WTC11 (cell line): ENCODE results near the gene UBXN4. TPM values are rescaled to one million over a fixed set of nuclear protein-coding genes. Genes with fewer than 3 reads are reported as not detected.

Experiments
- ATAC-seq: fragments of 200-7000 bp; cut with Tn5 transposase; 2 replicates; pipeline ENCODE4 v1.10.0; 2021; ENCODE audit warnings: mild to moderate bottlenecking, moderate library complexity
- CTCF ChIA-PET: fragments of 300-600 bp; sonication (Branson Sonifier 250); formaldehyde crosslinking; loops from one replicate; lab custom pipeline; 2021; ENCODE audit warnings: antibody characterized with exemption; lab: Charles Lee
- POLR2A ChIA-PET: fragments of 350-600 bp; sonication (Branson Sonifier 250); formaldehyde crosslinking; loops from one replicate; lab custom pipeline; 2021; ENCODE audit warnings: antibody characterized with exemption; lab: Charles Lee
- DNase-seq: peaks from one replicate; pipeline ENCODE4 v3.0.0; 2021; ENCODE audit warnings: low spot score
- H3K27ac Mint-ChIP-seq: 2 replicates; pipeline ENCODE4 v1.8.0; 2021; ENCODE audit warnings: mixed read lengths
- H3K27me3 Mint-ChIP-seq: 2 replicates; pipeline ENCODE4 v1.8.0; 2021; ENCODE audit warnings: low read depth, mild to moderate bottlenecking, moderate library complexity, mixed read lengths
- H3K36me3 Mint-ChIP-seq: 2 replicates; pipeline ENCODE4 v1.8.0; 2021; ENCODE audit warnings: mixed read lengths
- H3K4me1 Mint-ChIP-seq: 2 replicates; pipeline ENCODE4 v1.8.0; 2022; ENCODE audit warnings: mixed read lengths
- H3K4me3 Mint-ChIP-seq: 2 replicates; pipeline ENCODE4 v1.8.0; 2021; ENCODE audit warnings: mild to moderate bottlenecking, moderate library complexity, mixed read lengths
- H3K9me3 Mint-ChIP-seq: 2 replicates; pipeline ENCODE4 v1.8.0; 2021; ENCODE audit warnings: mixed read lengths
- ATF2 ChIP-seq: sonication (generic); formaldehyde crosslinking; IDR thresholded peaks from 2 replicates; pipeline ENCODE4 v1.8.1; 2022; ENCODE audit warnings: low read depth, missing genetic modification reagents, borderline replicate concordance
- ATF3 ChIP-seq: sonication (generic); formaldehyde crosslinking; conservative IDR thresholded peaks from 2 replicates; pipeline ENCODE4 v1.8.1; 2022; ENCODE audit warnings: mild to moderate bottlenecking, missing genetic modification reagents
- CBFB ChIP-seq: sonication (generic); formaldehyde crosslinking; IDR thresholded peaks from 2 replicates; pipeline ENCODE4 v1.8.1; 2022; ENCODE audit warnings: mild to moderate bottlenecking, low read depth, missing genetic modification reagents
- CREM ChIP-seq: sonication (generic); formaldehyde crosslinking; IDR thresholded peaks from 2 replicates; pipeline ENCODE4 v1.8.1; 2022; ENCODE audit warnings: mild to moderate bottlenecking, missing genetic modification reagents, moderate library complexity
- E2F4 ChIP-seq: sonication (generic); formaldehyde crosslinking; IDR thresholded peaks from 2 replicates; pipeline ENCODE4 v1.8.1; 2022; ENCODE audit warnings: low read depth, mild to moderate bottlenecking, moderate library complexity, missing genetic modification reagents, borderline replicate concordance
- E2F5 ChIP-seq: sonication (generic); formaldehyde crosslinking; IDR thresholded peaks from 2 replicates; pipeline ENCODE4 v1.8.1; 2022; ENCODE audit warnings: mild to moderate bottlenecking, moderate library complexity, missing genetic modification reagents
- EMX1 ChIP-seq: fragments of 250-450 bp; sonication (Bioruptor Pico); IDR thresholded peaks from 2 replicates; pipeline ENCODE4 v1.8.0; 2021; ENCODE audit warnings: mild to moderate bottlenecking
- ETV6 ChIP-seq: sonication (generic); formaldehyde crosslinking; IDR thresholded peaks from 2 replicates; pipeline ENCODE4 v1.8.1; 2022; ENCODE audit warnings: mild to moderate bottlenecking, missing genetic modification reagents
- FOXJ3 ChIP-seq: sonication (generic); formaldehyde crosslinking; IDR thresholded peaks from 2 replicates; pipeline ENCODE4 v1.9.0; 2021; ENCODE audit warnings: missing genetic modification reagents, mild to moderate bottlenecking, borderline replicate concordance
- FOXP1 ChIP-seq: sonication (generic); formaldehyde crosslinking; IDR thresholded peaks from 2 replicates; pipeline ENCODE4 v1.8.0; 2022; ENCODE audit warnings: missing genetic modification reagents, mild to moderate bottlenecking, moderate library complexity, borderline replicate concordance
- HMGA2 ChIP-seq: fragments of 250-450 bp; sonication (Bioruptor Pico); IDR thresholded peaks from 2 replicates; pipeline ENCODE4 v1.4.0; 2021; ENCODE audit warnings: mild to moderate bottlenecking, moderate library complexity
- HMGXB4 ChIP-seq: sonication (generic); formaldehyde crosslinking; IDR thresholded peaks from 2 replicates; pipeline ENCODE4 v1.8.1; 2023; ENCODE audit warnings: mild to moderate bottlenecking, moderate library complexity, missing genetic modification reagents
- MLX ChIP-seq: sonication (generic); formaldehyde crosslinking; IDR thresholded peaks from 2 replicates; pipeline ENCODE4 v1.8.1; 2023; ENCODE audit warnings: mild to moderate bottlenecking, missing genetic modification reagents, moderate library complexity
- STAT6 ChIP-seq: sonication (generic); formaldehyde crosslinking; conservative IDR thresholded peaks from 2 replicates; pipeline ENCODE4 v1.8.1; 2023; ENCODE audit warnings: mild to moderate bottlenecking, low read depth, missing genetic modification reagents, moderate library complexity
- TCF7 ChIP-seq: sonication (generic); formaldehyde crosslinking; IDR thresholded peaks from 2 replicates; pipeline ENCODE4 v1.8.0; 2022; ENCODE audit warnings: mild to moderate bottlenecking, low read depth, missing genetic modification reagents, moderate library complexity
- TEAD1 ChIP-seq: sonication (generic); formaldehyde crosslinking; IDR thresholded peaks from 2 replicates; pipeline ENCODE4 v1.8.0; 2022; ENCODE audit warnings: mild to moderate bottlenecking, missing genetic modification reagents
- TP53 ChIP-seq: sonication (generic); formaldehyde crosslinking; IDR thresholded peaks from 2 replicates; pipeline ENCODE4 v1.8.1; 2023; ENCODE audit warnings: mild to moderate bottlenecking, missing genetic modification reagents
- ZMAT4 ChIP-seq: fragments of 250-450 bp; sonication (Bioruptor Pico); IDR thresholded peaks from 2 replicates; pipeline ENCODE4 v1.9.0; 2021; ENCODE audit warnings: mild to moderate bottlenecking
- ZNF219 ChIP-seq: sonication (generic); formaldehyde crosslinking; IDR thresholded peaks from 2 replicates; pipeline ENCODE4 v1.8.0; 2023; ENCODE audit warnings: missing genetic modification reagents, mild to moderate bottlenecking, borderline replicate concordance
- ZNF416 ChIP-seq: fragments of 250-450 bp; sonication (Bioruptor Pico); IDR thresholded peaks from 2 replicates; pipeline ENCODE4 v1.9.0; 2021; ENCODE audit warnings: mild to moderate bottlenecking, inconsistent platforms
- ZNF425 ChIP-seq: fragments of 250-450 bp; sonication (Bioruptor Pico); conservative IDR thresholded peaks from 2 replicates; pipeline ENCODE4 v1.9.0; 2021; ENCODE audit warnings: mild to moderate bottlenecking
- total RNA-seq: library from RNA; stranded (reverse); gene quantifications from 3 replicates; pipeline ENCODE4 v1.2.3, GENCODE V29; 2021

Gene UBXN4
- total RNA-seq, 1 experiment from 2014 or later = 68.1 TPM

GRCh38 chr2:135800513-135801460 is 59.1 kb downstream of the UBXN4 start (continued):
- TF ChIP-seq ZMAT4 (CRISPR knock-in tag) (no peak), HMGA2 (CRISPR knock-in tag) (no peak), ZNF416 (CRISPR knock-in tag) (no peak), MLX (CRISPR knock-in tag) (no peak), EMX1 (no peak), TP53 (no peak), HMGXB4 (CRISPR knock-in tag) (no peak), ZNF219 (CRISPR knock-in tag) (no peak)

- CTCF ChIA-PET = no interaction called here
- TF ChIP-seq E2F4 (CRISPR knock-in tag) (no peak), CREM (CRISPR knock-in tag) (no peak), HMGXB4 (CRISPR knock-in tag) (no peak), ZNF425 (CRISPR knock-in tag) (no peak), ATF2 (CRISPR knock-in tag) (no peak), ETV6 (CRISPR knock-in tag) (no peak), HMGA2 (CRISPR knock-in tag) (no peak), E2F5 (CRISPR knock-in tag) (no peak), ATF3 (no peak), CBFB (CRISPR knock-in tag) (no peak), FOXJ3 (CRISPR knock-in tag) (no peak), FOXP1 (CRISPR knock-in tag) (no peak), STAT6 (CRISPR knock-in tag) (no peak), TEAD1 (no peak), TCF7 (CRISPR knock-in tag) (no peak)
Measured at GRCh38 chr2:135802350-135802749, 60.7 kb downstream of the UBXN4 start.

More at GRCh38 chr2:135802350-135802749, 60.7 kb downstream of the UBXN4 start:
- POLR2A ChIA-PET = no interaction called here
- H3K4me3 Mint-ChIP-seq = no peak overlapping the region
- H3K27ac Mint-ChIP-seq = no peak overlapping the region
- H3K36me3 Mint-ChIP-seq = peaks cover 25% of the 10 kb centered on the region
- DNase-seq = no peak
- H3K9me3 Mint-ChIP-seq = peaks cover 31% of the 10 kb centered on the region
- no peaks in the 10 kb centered on the region for H3K27me3 Mint-ChIP-seq
- no peak for ATAC-seq
- peaks cover 7% of the 10 kb centered on the region; the same call in 1 of the 2 replicates for H3K4me1 Mint-ChIP-seq
